H1 (cell line): ENCODE measurements around the gene KRTAP4-12. TPM values are rescaled to one million over a fixed set of nuclear protein-coding genes. Genes with fewer than 3 reads are reported as not detected.

Experiments used
- CTCF ChIA-PET: fragments of 300-600 bp; sonication (Branson Sonifier 250); formaldehyde crosslinking; loops from one replicate; lab custom pipeline; 2021; ENCODE audit not compliant: partially characterized antibody; lab: Charles Lee
- POLR2A ChIA-PET: fragments of 300-600 bp; sonication (Branson Sonifier 250); formaldehyde crosslinking; loops from one replicate; lab custom pipeline; 2021; ENCODE audit warnings: inconsistent platforms; ENCODE audit not compliant: partially characterized antibody; lab: Charles Lee
- DNase-seq, 2 experiments: peaks; one replicate each; pipeline versions ENCODE4 v3.0.0 to v3.0.0-alpha.2; 2010 to 2022; ENCODE audit warnings: low spot score in 2 of 2, low read depth in 1 of 2, mixed read lengths in 1 of 2
- FAIRE-seq: peaks from 2 replicates; lab custom pipeline; 2011; peaks lifted over from hg19 to GRCh38; lab: Jason Lieb, UNC
- H2AFZ ChIP-seq: 2 replicates; pipeline ENCODE4 v1.8.1; 2012; ENCODE audit warnings: low read length, inconsistent platforms
- H2AK5ac ChIP-seq: 2 replicates; pipeline ENCODE4 v1.6.1; 2013; ENCODE audit warnings: low read depth, low read length
- H2BK120ac ChIP-seq: replicated peaks from 2 replicates; pipeline ENCODE3; 2013; ENCODE audit warnings: low read depth, low read length, inconsistent platforms
- H2BK12ac ChIP-seq: 2 replicates; pipeline ENCODE4 v1.6.1; 2013; ENCODE audit warnings: low read depth, low read length
- H2BK15ac ChIP-seq: 2 replicates; pipeline ENCODE4 v1.6.1; 2013; ENCODE audit warnings: low read length
- H2BK20ac ChIP-seq: 2 replicates; pipeline ENCODE4 v1.6.1; 2013; ENCODE audit warnings: low read length
- H2BK5ac ChIP-seq: 2 replicates; pipeline ENCODE4 v1.6.1; 2013; ENCODE audit warnings: low read depth, low read length
- H3K14ac ChIP-seq: 2 replicates; pipeline ENCODE4 v1.6.1; 2013; ENCODE audit warnings: inconsistent platforms; ENCODE audit not compliant: insufficient read length
- H3K18ac ChIP-seq: 2 replicates; pipeline ENCODE4 v1.6.1; 2013; ENCODE audit warnings: low read length; ENCODE audit errors: extremely low read depth
- H3K23ac ChIP-seq: 2 replicates; pipeline ENCODE4 v1.6.1; 2013; ENCODE audit warnings: inconsistent platforms; ENCODE audit not compliant: insufficient read length
- H3K23me2 ChIP-seq: 2 replicates; pipeline ENCODE4 v1.6.1; 2013; ENCODE audit warnings: low read depth, low read length
- H3K27ac ChIP-seq: 2 replicates; pipeline ENCODE4 v1.6.1; 2011; ENCODE audit warnings: low read depth, low read length, inconsistent platforms
- H3K27me3 ChIP-seq, 4 experiments: replicated peaks in 1 of 4; 1 replicate in 1 of 4; 2 replicates in 3 of 4; pipeline versions ENCODE4 v1.6.1 to v1.8.1; 2011 to 2013; ENCODE audit warnings: low read length in 3 of 4, mild to moderate bottlenecking in 3 of 4, inconsistent platforms in 2 of 4, mixed read lengths in 2 of 4, moderate library complexity in 1 of 4; ENCODE audit not compliant: control insufficient read depth in 3 of 4, insufficient read depth in 3 of 4; ENCODE audit errors: extremely low read depth in 1 of 4
- H3K36me3 ChIP-seq, 4 experiments: 2 replicates each; pipeline versions ENCODE4 v1.6.1 to v1.8.1; 2011 to 2013; ENCODE audit warnings: mild to moderate bottlenecking in 4 of 4, low read length in 3 of 4, moderate library complexity in 2 of 4, control low read depth in 1 of 4, inconsistent platforms in 1 of 4; ENCODE audit not compliant: insufficient read depth in 4 of 4, control insufficient read depth in 2 of 4
- H3K4ac ChIP-seq: replicated peaks from 2 replicates; pipeline ENCODE3; 2013; ENCODE audit warnings: low read length, low read depth, mixed read lengths, inconsistent platforms; ENCODE audit not compliant: insufficient read length
- H3K4me1 ChIP-seq, 4 experiments: replicated peaks in 1 of 4; 1 replicate in 1 of 4; 2 replicates in 3 of 4; pipeline versions ENCODE4 v1.6.1 to v1.8.1; 2011 to 2013; ENCODE audit warnings: low read length in 3 of 4, inconsistent platforms in 2 of 4, mixed read lengths in 1 of 4; ENCODE audit not compliant: insufficient read depth in 4 of 4, control insufficient read depth in 3 of 4
- H3K4me2 ChIP-seq, 2 experiments: 2 replicates each; pipeline versions ENCODE4 v1.6.1 to v1.8.1; 2011 to 2013; ENCODE audit warnings: low read depth in 2 of 2, low read length in 2 of 2, control low read depth in 1 of 2, inconsistent platforms in 1 of 2, mild to moderate bottlenecking in 1 of 2; ENCODE audit not compliant: insufficient read depth in 1 of 2
- H3K4me3 ChIP-seq, 4 experiments: fragments of 200-600, 300-600 bp in 1 of 4; sonication (generic), shearing (Covaris generic), sonication (Bioruptor Twin) in 1 of 4; 2 replicates each; pipeline versions ENCODE4 v1.5.1 to v1.8.1; 2011 to 2016; ENCODE audit warnings: low read length in 4 of 4, low read depth in 3 of 4, control low read depth in 2 of 4, inconsistent platforms in 2 of 4, mild to moderate bottlenecking in 2 of 4, mixed read lengths in 1 of 4, moderate library complexity in 1 of 4; ENCODE audit not compliant: insufficient read depth in 2 of 4; ENCODE audit errors: extremely low read depth in 1 of 4
- H3K56ac ChIP-seq: replicated peaks from 2 replicates; pipeline ENCODE3; 2013; ENCODE audit warnings: low read depth, mild to moderate bottlenecking, mixed read lengths, low read length, inconsistent platforms; ENCODE audit not compliant: insufficient read length
- H3K79me1 ChIP-seq: 2 replicates; pipeline ENCODE4 v1.6.1; 2013; ENCODE audit warnings: low read depth, low read length, control low read depth
- H3K79me2 ChIP-seq, 2 experiments: 2 replicates each; pipeline versions ENCODE4 v1.6.1 to v1.8.1; 2012 to 2013; ENCODE audit warnings: low read length in 2 of 2, mild to moderate bottlenecking in 2 of 2, inconsistent platforms in 1 of 2; ENCODE audit not compliant: insufficient read depth in 2 of 2, control insufficient read depth in 1 of 2
- H3K9ac ChIP-seq, 4 experiments: replicated peaks in 1 of 4; 1 replicate in 1 of 4; 2 replicates in 3 of 4; pipeline versions ENCODE4 v1.6.1 to v1.8.1; 2011 to 2013; ENCODE audit warnings: low read depth in 3 of 4, low read length in 3 of 4, control low read depth in 2 of 4, mild to moderate bottlenecking in 2 of 4, moderate library complexity in 2 of 4, inconsistent platforms in 1 of 4; ENCODE audit errors: extremely low read depth in 1 of 4
- H3K9me3 ChIP-seq, 2 experiments: 2 replicates each; pipeline versions ENCODE4 v1.6.1 to v1.8.1; 2012 to 2013; ENCODE audit warnings: mild to moderate bottlenecking in 2 of 2, moderate library complexity in 2 of 2, control low read depth in 1 of 2, inconsistent platforms in 1 of 2, low read depth in 1 of 2, low read length in 1 of 2, mixed read lengths in 1 of 2; ENCODE audit not compliant: insufficient read depth in 2 of 2
- H4K20me1 ChIP-seq, 2 experiments: replicated peaks in 1 of 2; 2 replicates each; pipeline versions ENCODE3 to v1.8.1; 2011 to 2013; ENCODE audit warnings: inconsistent platforms in 2 of 2, low read length in 2 of 2, mild to moderate bottlenecking in 1 of 2; ENCODE audit not compliant: insufficient read depth in 2 of 2, control insufficient read depth in 1 of 2
- H4K5ac ChIP-seq: 2 replicates; pipeline ENCODE4 v1.6.1; 2013; ENCODE audit warnings: low read length, low read depth, mixed read lengths, inconsistent platforms; ENCODE audit not compliant: insufficient read length
- H4K8ac ChIP-seq: 2 replicates; pipeline ENCODE4 v1.8.0; 2013; ENCODE audit warnings: mild to moderate bottlenecking, moderate library complexity, low read length, inconsistent platforms; ENCODE audit not compliant: insufficient read depth; ENCODE audit errors: extremely low read depth
- H4K91ac ChIP-seq: replicated peaks from 2 replicates; pipeline ENCODE3; 2013; ENCODE audit warnings: low read length, mixed read lengths, inconsistent platforms; ENCODE audit not compliant: insufficient read length
- BCL11A ChIP-seq, 2 experiments: IDR thresholded peaks; one replicate each; pipeline ENCODE4 v1.6.1; 2011; ENCODE audit warnings: low read depth in 2 of 2, low read length in 2 of 2, mild to moderate bottlenecking in 2 of 2
- CBX8 ChIP-seq: fragments of 300-800, 300-1000 bp; sonication (generic); IDR thresholded peaks from 2 replicates; pipeline ENCODE4 v1.7.1; 2016; ENCODE audit warnings: low read depth, low read length, borderline replicate concordance
- CEBPB ChIP-seq: IDR thresholded peaks from 2 replicates; pipeline ENCODE4 v1.6.1; 2012; ENCODE audit warnings: low read depth, low read length
- FOSL1 ChIP-seq: IDR thresholded peaks from 2 replicates; pipeline ENCODE4 v1.6.1; 2011; ENCODE audit warnings: mild to moderate bottlenecking, low read depth, low read length, moderate library complexity; ENCODE audit not compliant: insufficient read depth
- GTF2F1 ChIP-seq: IDR thresholded peaks from 2 replicates; pipeline ENCODE4 v1.6.1; 2012; ENCODE audit warnings: low read depth, low read length, improper control_type of control experiment, borderline replicate concordance
- POLR2A ChIP-seq, 2 experiments: IDR thresholded peaks; 1 replicate in 1 of 2; 2 replicates in 1 of 2; pipeline ENCODE4 v1.6.1; 2011; ENCODE audit warnings: low read depth in 2 of 2, low read length in 2 of 2, mild to moderate bottlenecking in 2 of 2; ENCODE audit errors: control extremely low read depth in 1 of 2
- POLR2AphosphoS5 ChIP-seq: IDR thresholded peaks from 2 replicates; pipeline ENCODE4 v1.6.1; 2011; ENCODE audit warnings: low read depth, low read length
- RNF2 ChIP-seq: fragments of 200-900, 300-1000 bp; sonication (generic); IDR thresholded peaks from 2 replicates; pipeline ENCODE4 v1.7.1; 2016; ENCODE audit warnings: borderline replicate concordance, low read depth, mild to moderate bottlenecking, antibody characterized with exemption, low read length; ENCODE audit not compliant: poor library complexity, severe bottlenecking; ENCODE audit errors: missing control alignments
- SIX5 ChIP-seq: IDR thresholded peaks from 2 replicates; pipeline ENCODE4 v1.6.1; 2011; ENCODE audit warnings: mild to moderate bottlenecking, low read depth, low read length
- WGBS, 2 experiments: shearing (Covaris generic) in 1 of 2; methylation state at CpG; one replicate each; pipeline versions ENCODE4 v1.1.6 to v1.1.7; 2013 to 2015; ENCODE audit warnings: low lambda C conversion rate in 2 of 2, mixed read lengths in 2 of 2, inconsistent platforms in 1 of 2, low coverage in 1 of 2, missing lambda C conversion rate in 1 of 2; ENCODE audit not compliant: insufficient replicate concordance in 2 of 2, insufficient coverage in 1 of 2, insufficient read length in 1 of 2; ENCODE audit errors: extremely low coverage in 1 of 2, missing lambda C conversion rate in 1 of 2; 5-methylcytosine and 5-hydroxymethylcytosine counted together
- polyA plus RNA-seq, 7 experiments: library from polyadenylated mRNA; depleted of rRNA in 3 of 7; stranded (reverse) in 5 of 7; unstranded in 2 of 7; fragments of >200 nt in 5 of 7; fragments of 200-250 nt in 2 of 7; gene quantifications; 1 replicate in 5 of 7; 2 replicates in 1 of 7; 4 replicates in 1 of 7; pipeline versions ENCODE4 v1.2.1 to v1.2.3, GENCODE V29; 2011 to 2013; ENCODE audit warnings: missing spikeins in 2 of 7, mixed read lengths in 2 of 7
- total RNA-seq: library from RNA; stranded (reverse); fragmentation: NEBNext Ultra II Directional; extraction: Animal tissue kit (Norgen Biotek cat#: 25700); gene quantifications from 2 replicates; pipeline ENCODE4 v1.2.1, GENCODE V29; 2021
- TF ChIP-seq, protein P1 (sequence below): IDR thresholded peaks from 2 replicates; pipeline ENCODE4 v1.6.1; 2012; ENCODE audit warnings: inconsistent platforms
- TF ChIP-seq, protein P2 (sequence below): IDR thresholded peaks from 2 replicates; pipeline ENCODE4 v1.6.1; 2011; ENCODE audit warnings: low read depth, mild to moderate bottlenecking, low read length; ENCODE audit not compliant: insufficient read depth

Gene KRTAP4-12
- total and polyA plus RNA-seq, 2 of the 8 experiments (the other 6 are each of a cell fraction or from before 2014, with no cell fraction given): not detected

DNA sequence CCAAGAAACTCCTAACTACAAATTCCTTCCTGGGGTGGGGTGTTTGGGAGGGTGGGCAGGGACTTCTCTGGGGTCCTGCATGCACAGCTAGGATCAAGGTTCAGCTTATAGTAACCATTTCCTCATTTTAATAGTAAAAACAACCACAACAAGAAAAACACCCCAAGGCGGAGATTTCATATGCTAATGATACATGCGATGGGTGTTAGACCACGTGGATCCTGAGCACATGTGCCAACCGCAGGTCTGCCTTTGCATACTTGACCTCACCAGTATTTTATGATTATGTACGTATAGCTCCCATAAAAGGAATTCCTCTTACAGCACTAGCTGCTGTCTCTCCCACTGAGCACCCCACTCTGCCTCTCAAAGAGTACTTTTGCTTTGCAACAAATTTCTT is 7.7 kb downstream of the KRTAP4-12 start:
- Histone ChIP-seq H3K9ac (no peak overlapping the region), H2BK15ac (no peak overlapping the region), H3K36me3 (no peaks in the 10 kb centered on the region; a peak in 1 of 8 replicates), H3K27ac (no peak overlapping the region), H3K79me1 (no peaks in the 10 kb centered on the region), H3K27me3 (no peaks in the 10 kb centered on the region), H3K79me2 (no peaks in the 10 kb centered on the region), H3K23me2 (no peaks in the 10 kb centered on the region), H3K4me2 (no peak overlapping the region), H4K91ac (no peak overlapping the region), H2AFZ (no peak overlapping the region), H4K5ac (no peak overlapping the region), H3K4me3 (no peak overlapping the region), H3K14ac (no peak overlapping the region), H2AK5ac (no peak overlapping the region), H3K56ac (no peak overlapping the region), H2BK120ac (no peak overlapping the region), H3K4me1 (no peaks in the 10 kb centered on the region), H2BK5ac (no peak overlapping the region), H3K9me3 (peaks cover 12 to 21% of the 10 kb centered on the region in 2 experiments), H2BK12ac (no peak overlapping the region), H3K18ac (no peak overlapping the region), H3K23ac (no peak overlapping the region), H4K20me1 (no peaks in the 10 kb centered on the region), H2BK20ac (no peak overlapping the region), H3K4ac (no peak overlapping the region), H4K8ac (no peak overlapping the region)
- POLR2A ChIA-PET: no interaction called here
- DNase-seq (no peak), FAIRE-seq (no peak)
- CTCF ChIA-PET: no interaction called here
- WGBS, 2 experiments: 89% methylated on average over 5 of the region's 5 CpGs; no CpG with 5 or more reads in 1 of the 2 experiments
- TF ChIP-seq, protein P1, sequence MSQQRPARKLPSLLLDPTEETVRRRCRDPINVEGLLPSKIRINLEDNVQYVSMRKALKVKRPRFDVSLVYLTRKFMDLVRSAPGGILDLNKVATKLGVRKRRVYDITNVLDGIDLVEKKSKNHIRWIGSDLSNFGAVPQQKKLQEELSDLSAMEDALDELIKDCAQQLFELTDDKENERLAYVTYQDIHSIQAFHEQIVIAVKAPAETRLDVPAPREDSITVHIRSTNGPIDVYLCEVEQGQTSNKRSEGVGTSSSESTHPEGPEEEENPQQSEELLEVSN: no peak
- TF ChIP-seq POLR2AphosphoS5: no peak
- TF ChIP-seq POLR2A (IDR thresholded peaks at IDR 0.05; ENCODE audit: control extremely low read depth in 1 of 2, low read depth in 2 of 2, low read length in 2 of 2): no peak
- TF ChIP-seq FOSL1: no peak
- TF ChIP-seq, protein P2, sequence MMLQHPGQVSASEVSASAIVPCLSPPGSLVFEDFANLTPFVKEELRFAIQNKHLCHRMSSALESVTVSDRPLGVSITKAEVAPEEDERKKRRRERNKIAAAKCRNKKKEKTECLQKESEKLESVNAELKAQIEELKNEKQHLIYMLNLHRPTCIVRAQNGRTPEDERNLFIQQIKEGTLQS: no peak
- no peak for TF ChIP-seq SIX5
- TF ChIP-seq BCL11A (IDR thresholded peaks at IDR 0.05; ENCODE audit: low read depth in 2 of 2, low read length in 2 of 2): no peak
- no peak for TF ChIP-seq RNF2
- no peak for TF ChIP-seq CEBPB
- TF ChIP-seq CBX8: no peak
- no peak for TF ChIP-seq GTF2F1
